NCI-H2029 treated with DMSO at 0.1 percent for 48 hours (cell line): ENCODE measurements around the gene KRTAP2-4.
A peak's percentile ranks its signal among the peaks of the same experiment; 100 is the strongest.
"Not testable (repeated sequence)": the region's sequence is repeated elsewhere in the genome, so short reads cannot be mapped to it uniquely, and the experiment has no call there.

ENCODE experiments used
- DNase-seq: peaks from one replicate; lab custom pipeline; 2025; lab: John Stamatoyannopoulos, UW

Gene KRTAP2-4

DNA sequence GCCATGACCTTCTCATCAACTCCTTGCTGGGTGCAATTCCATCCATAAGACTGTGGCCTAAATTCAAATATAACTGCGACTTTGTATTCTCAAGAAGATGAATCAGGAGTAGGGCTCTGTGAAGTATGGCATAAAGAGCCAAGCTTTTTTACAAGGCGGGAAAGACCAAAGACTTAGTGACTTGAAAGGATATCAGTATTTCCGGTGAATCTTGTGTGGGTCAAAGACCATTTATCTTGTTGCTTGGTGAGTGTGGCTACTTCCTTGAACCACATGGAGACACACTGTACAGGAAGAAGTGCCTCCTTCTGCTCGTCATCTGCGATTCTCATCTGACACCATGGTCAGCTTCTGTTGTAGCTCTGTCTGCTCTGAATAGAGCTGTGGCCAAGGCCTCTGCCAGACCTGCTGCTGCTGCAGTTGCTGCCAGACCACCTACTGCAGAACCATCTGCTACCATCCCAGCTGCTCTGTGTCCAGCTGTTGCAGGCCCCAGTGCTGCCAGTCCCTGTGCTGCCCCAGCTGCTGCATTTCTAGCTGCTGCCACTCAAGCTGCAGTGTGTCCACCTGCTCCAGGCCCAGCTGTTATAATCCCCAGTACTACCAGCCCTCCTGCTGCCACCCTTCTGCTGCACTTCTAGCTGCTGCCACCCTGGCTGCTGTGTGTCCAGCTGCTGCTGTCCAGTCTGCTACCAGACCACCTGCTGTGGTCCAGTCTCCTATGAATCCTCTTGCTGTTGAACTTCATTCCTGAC lies 6.1 kb upstream of the KRTAP2-4 start:
- DNase-seq = no peak

GRCh38 chr17:41069031-41069430 lies 3.4 kb upstream of the KRTAP2-4 start:
- no peak for DNase-seq

DNA sequence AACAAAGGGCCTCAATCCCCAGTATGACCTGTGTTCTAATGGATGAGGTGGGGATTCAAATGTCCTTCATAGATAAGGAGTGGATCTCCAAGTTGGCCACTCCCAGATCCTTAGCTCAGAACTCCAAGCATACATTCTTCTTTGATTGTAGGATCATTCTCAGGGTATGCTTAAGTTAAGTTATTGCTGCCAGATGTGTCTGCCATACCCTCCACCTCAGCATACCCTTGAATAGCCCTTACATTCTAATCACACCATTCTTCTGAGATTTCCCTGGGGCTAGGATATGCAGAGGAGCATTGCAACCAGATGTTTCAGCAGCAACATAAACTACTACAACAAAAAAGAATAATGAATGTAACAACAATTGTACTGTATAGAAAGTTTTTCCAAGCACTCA lies 1.6 kb upstream of the KRTAP2-4 start:
- no peak for DNase-seq

DNA sequence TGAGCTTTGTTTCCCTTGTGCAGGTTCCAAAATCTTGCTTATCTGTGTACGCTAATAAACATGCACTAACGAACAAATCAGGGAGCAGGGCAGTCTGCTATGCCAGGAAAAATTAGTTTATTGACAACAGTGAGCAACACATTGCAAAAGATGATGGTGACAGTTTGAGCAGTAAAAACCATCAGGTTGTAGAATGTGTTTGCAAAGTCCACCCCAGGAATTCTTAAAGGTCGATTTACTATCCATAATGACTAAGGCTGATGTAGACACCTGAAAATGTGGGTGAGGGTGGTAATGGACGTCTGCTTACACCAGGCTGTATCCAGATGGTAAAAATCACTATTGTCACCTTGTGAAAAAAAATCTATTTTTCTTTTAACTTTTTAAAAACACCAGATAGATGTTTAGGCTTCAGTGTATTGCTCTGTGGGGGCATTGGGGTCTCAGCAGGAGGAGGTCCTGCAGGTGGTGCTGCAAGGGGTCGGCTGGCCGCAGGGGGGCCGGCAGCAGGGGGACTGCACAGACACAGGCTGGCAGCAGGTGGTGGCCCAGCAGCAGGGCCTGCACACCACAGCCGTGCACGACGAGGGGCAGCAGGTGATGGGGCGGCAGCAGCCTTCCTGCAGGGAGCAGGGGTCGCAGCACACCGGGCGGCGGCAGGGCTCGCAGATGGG lies 526 bp downstream of the KRTAP2-4 start:
- not testable (repeated sequence) for DNase-seq

GRCh38 chr17:41064301-41064700 lies 1.4 kb downstream of the KRTAP2-4 start:
- DNase-seq = no peak

GRCh38 chr17:41063449-41063848 lies 2.2 kb downstream of the KRTAP2-4 start:
- no peak for DNase-seq

DNA sequence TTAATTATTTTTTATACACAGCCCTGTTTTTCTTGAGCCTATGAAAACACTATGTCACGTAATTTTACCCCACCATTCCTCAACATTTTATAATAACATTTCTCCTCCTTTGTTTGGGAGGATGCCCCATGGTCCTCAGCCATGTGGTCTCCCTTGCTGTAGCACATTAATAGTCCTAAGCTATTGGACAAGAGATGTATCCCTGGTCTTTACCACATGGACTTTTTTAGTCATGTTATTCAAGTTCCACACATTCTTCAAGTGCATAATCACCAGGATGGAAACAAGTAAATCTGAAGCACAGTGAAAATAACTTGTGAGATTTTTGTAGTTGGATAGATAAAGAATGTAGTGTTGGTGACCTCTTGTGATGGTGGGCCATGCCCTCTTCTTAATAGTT lies 3.7 kb downstream of the KRTAP2-4 start:
- no peak for DNase-seq

- DNase-seq = no peak
These were observed 5.6 kb downstream of the KRTAP2-4 start, which contains the start of gene KRTAP2-3 for GRCh38 chr17:41060052-41060604. TSS of gene KRTAP2-3 (minus strand) at chr17:41060114. CDS start at chr17:41060050, 64 bp downstream.

DNA sequence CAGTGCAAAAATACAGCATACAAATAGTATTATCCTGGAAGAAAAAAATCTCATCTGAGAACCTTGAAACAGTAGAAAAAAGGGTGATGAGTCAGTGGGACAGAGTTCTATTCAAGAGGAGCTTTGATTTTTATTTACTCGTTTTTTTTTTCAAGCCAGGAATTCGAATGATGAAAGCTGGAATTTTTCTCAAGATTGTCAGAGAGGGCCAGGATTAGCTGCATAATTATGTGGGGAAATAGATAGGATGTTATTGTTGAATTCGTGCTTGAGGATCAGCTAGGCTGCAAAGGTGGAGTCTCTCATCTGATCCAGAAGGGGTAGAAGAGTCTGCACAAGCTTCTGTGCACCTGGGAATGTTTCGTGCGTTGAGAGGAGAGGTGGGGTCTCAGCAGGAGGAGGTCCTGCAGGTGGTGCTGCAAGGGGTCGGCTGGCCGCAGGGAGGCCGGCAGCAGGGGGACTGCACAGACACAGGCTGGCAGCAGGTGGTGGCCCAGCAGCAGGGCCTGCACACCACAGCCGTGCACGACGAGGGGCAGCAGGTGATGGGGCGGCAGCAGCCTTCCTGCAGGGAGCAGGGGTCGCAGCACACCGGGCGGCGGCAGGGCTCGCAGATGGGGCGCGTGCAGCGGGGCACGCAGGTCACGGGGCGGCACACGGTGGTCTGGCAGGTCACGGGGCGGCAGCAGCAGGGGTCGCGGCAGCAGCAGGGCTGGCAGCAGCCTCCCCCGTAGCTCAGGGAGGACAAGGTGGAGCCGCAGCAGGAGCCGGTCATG lies 6.2 kb downstream of the KRTAP2-4 start:
- not testable (repeated sequence) for DNase-seq

DNA sequence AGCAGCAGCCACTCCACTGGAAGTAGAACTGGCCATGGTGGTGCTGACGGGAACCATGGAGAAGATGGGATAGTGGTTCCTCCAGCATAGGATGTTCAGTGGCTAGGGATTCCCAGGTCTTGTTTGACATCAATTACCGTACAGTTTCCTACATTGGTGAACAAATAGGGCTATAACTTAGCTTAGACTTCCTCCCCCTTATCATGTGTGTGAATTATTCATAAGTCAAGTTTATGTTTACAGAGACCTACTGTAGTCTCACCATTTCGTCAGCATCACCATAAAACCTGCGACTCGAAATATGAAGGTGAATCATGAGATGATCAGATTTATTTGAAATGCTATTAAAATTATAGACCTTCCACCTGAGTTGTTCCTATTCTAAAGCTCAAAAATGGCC lies 6.9 kb downstream of the KRTAP2-4 start:
- no peak for DNase-seq

DNA sequence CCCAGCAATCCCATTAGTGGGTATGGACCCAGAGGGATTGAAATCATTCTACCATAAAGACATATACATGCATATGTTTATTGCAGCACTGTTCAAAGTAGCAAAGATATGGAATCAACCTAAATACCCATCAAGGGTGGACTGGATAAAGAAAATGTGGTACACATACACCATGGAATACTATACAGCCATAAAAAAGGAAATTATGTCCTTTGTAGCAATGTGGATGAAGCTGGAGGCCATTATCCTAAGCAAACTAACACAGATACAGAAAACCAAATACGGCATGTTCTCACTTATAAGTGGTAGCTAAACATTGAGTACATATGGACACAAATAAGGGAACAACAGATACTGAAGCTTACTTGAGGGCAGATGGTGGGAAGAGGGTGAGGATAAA lies 8.1 kb downstream of the KRTAP2-4 start:
- DNase-seq = no peak

DNA sequence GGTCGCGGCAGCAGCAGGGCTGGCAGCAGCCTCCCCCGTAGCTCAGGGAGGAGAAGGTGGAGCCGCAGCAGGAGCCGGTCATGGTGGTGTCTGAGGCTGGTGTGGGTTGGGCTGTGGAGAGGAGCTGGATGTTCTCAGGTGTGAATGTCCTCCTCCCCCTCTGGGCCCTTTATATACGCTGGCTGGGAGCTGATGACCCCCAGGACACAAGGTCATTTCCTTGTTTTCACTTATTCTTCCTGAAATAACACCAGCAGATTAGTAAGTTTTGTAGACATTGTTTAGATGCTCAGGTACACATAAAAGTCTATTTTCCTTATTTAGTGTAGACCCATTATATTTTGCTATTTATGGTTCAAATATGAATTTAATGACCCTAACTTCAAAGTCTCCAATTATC lies 10.5 kb downstream of the KRTAP2-4 start, which contains the start of gene KRTAP2-2:
Gene KRTAP2-2, minus strand, starts transcription at position 101 of the 400 bp plus-strand sequence. Its CDS starts 19 bp downstream, at position 82.
- DNase-seq = not testable (repeated sequence)

DNA sequence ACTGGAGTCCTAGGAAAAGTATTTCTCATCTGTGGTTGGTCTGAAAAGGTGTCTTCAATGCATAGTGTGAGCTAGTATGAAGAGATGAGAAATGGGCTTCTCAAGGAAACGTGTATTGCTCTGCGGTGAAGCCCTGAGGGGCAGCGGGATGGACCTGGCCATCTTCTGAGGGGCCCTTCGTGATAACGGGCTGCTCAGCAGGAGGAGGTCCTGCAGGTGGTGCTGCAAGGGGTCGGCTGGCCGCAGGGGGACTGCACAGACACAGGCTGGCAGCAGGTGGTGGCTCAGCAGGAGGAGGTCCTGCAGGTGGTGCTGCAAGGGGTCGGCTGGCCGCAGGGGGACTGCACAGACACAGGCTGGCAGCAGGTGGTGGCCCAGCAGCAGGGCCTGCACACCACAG lies 11.1 kb downstream of the KRTAP2-4 start:
- DNase-seq = not testable (repeated sequence)

- no peak for DNase-seq
These were observed 11.7 kb downstream of the KRTAP2-4 start for GRCh38 chr17:41054025-41054424.

GRCh38 chr17:41052566-41052965 lies 13.1 kb downstream of the KRTAP2-4 start:
- no peak for DNase-seq

DNA sequence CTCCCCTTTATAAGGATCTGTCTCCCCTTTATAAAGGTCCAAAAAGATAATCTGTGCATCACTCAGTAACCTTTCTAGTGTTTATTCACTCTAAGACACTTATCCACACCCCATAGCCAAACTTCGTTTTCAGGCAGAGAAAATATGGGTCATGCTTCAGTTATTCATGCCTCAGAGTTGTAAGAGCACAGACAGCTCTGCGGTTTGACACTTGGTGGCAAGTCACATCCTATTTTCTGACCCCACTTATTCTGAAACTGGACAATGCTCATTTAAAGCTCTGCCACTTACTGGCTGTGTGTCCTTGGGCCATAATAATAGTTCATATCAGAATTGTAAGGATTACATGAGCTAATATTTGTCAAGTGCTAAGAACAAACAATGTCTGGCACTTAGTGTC lies 16.6 kb downstream of the KRTAP2-4 start:
- no peak for DNase-seq

GRCh38 chr17:41048441-41048840 lies 17.2 kb downstream of the KRTAP2-4 start:
- no peak for DNase-seq

- DNase-seq = not testable (repeated sequence)
These were observed 18.8 kb downstream of the KRTAP2-4 start, which contains the start of gene KRTAP2-1 for GRCh38 chr17:41046735-41047465. TSS of gene KRTAP2-1 (minus strand) at chr17:41047316. CDS start at chr17:41047267, 49 bp downstream.

- no peak for DNase-seq
These were observed 22.7 kb downstream of the KRTAP2-4 start for GRCh38 chr17:41042953-41043352.

DNA sequence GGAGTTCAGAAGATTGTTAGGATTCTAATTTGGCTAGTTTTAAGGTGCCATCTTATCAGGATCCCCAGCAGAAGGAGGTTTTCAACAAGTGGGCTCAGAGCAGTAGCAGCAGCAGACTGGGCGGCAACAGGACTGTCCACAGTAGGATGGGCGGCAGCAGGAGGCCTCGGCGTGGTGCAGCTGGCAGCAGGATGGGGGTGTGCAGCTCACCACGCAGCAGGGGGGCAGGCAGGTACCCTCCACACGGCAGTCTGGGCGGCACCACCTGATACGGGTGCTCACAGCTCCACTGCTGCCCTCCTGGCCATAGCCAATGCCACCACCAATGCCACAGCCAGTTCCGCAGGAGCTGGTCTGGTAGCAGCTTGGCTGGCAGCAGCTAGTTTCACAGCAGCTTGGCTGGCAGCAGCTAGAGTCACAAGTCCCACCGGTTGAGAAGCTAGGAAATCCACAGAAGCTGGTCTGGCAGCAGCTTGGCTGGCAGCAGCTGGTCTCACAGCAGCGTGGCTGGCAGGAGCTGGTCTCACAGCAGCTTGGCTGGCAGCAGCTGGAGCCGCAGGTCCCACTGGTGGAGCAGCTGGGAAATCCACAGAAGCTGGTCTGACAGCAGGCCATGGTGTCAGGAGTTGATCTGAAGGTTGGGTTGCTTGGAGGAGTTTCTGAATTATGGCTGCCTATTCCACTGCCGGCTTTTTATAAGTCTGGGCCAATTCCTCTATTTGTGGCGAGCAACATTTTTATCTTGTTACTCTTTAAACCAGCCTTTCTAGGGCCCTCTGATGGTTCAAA lies 24.7 kb downstream of the KRTAP2-4 start, which contains the start of gene KRTAP1-1:
Gene KRTAP1-1, minus strand, starts transcription at position 668 of the 789 bp plus-strand sequence. Its CDS starts 53 bp downstream, at position 615.
- peak; percentile 23 for DNase-seq
